Bone marrow (tissue), 2 donors: Measurements from ENCODE around the gene EIF4EBP2.

Experiments
- DNase-seq, 2 donors: peaks; one replicate each; lab custom pipeline; 2025; lab: John Stamatoyannopoulos, UW

The EIF4EBP2 gene

GRCh38 chr10:70404036-70404786 is at the start of gene EIF4EBP2:
TSS of gene EIF4EBP2 (plus strand) at chr10:70404145. CDS start at chr10:70404402, 257 bp downstream.
- peak; percentile 95 to 98 for DNase-seq

GRCh38 chr10:70354556-70354955 is 49.4 kb upstream of the EIF4EBP2 start:
- no peak for DNase-seq

- DNase-seq: no peak
These were observed 48.6 kb upstream of the EIF4EBP2 start for GRCh38 chr10:70355051-70356021.

- DNase-seq: no peak
These were observed 46.4 kb upstream of the EIF4EBP2 start for GRCh38 chr10:70357565-70357964.

GRCh38 chr10:70358446-70358845 is 45.5 kb upstream of the EIF4EBP2 start:
- no peak for DNase-seq

GRCh38 chr10:70359017-70359550 is 44.9 kb upstream of the EIF4EBP2 start:
- no peak for DNase-seq

GRCh38 chr10:70360215-70360614 is 43.7 kb upstream of the EIF4EBP2 start:
- DNase-seq: no peak

GRCh38 chr10:70362328-70362727 is 41.6 kb upstream of the EIF4EBP2 start:
- DNase-seq: no peak

- DNase-seq: no peak
These were observed 40.7 kb upstream of the EIF4EBP2 start for GRCh38 chr10:70363292-70363691.

- DNase-seq: peak; percentile 44 to 75
These were observed 39.8 kb upstream of the EIF4EBP2 start for GRCh38 chr10:70363971-70364771.

- DNase-seq: no peak
These were observed 39.2 kb upstream of the EIF4EBP2 start for GRCh38 chr10:70364772-70365091.

GRCh38 chr10:70367195-70367796 is 36.6 kb upstream of the EIF4EBP2 start:
- no peak for DNase-seq

- no peak for DNase-seq
These were observed 35.0 kb upstream of the EIF4EBP2 start for GRCh38 chr10:70368774-70369482.

GRCh38 chr10:70369498-70370018 is 34.4 kb upstream of the EIF4EBP2 start:
- DNase-seq: no peak

- DNase-seq: no peak
These were observed 33.2 kb upstream of the EIF4EBP2 start for GRCh38 chr10:70370766-70371165.

- no peak for DNase-seq
These were observed 32.1 kb upstream of the EIF4EBP2 start for GRCh38 chr10:70371846-70372245.

- DNase-seq: no peak
These were observed 28.9 kb upstream of the EIF4EBP2 start for GRCh38 chr10:70374775-70375614.

- DNase-seq: no peak
These were observed 27.2 kb upstream of the EIF4EBP2 start for GRCh38 chr10:70376436-70377378.

GRCh38 chr10:70378122-70378521 is 25.8 kb upstream of the EIF4EBP2 start:
- DNase-seq: no peak
